Neural progenitor cell (in vitro differentiated cells): ENCODE data around the gene HSD3B7. TPM values are rescaled to one million over a fixed set of nuclear protein-coding genes. Genes with fewer than 3 reads are reported as not detected.

Experiments used
- DNase-seq: peaks from one replicate; pipeline ENCODE4 v3.0.0-alpha.2; 2016; ENCODE audit warnings: low spot score
- H2AFZ ChIP-seq: fragments of 200-600 bp; sonication (generic); replicated peaks from 2 replicates; pipeline ENCODE4 v1.6.1; 2016; ENCODE audit warnings: antibody characterized with exemption
- H3F3A ChIP-seq: fragments of 200-600 bp; sonication (generic); 2 replicates; pipeline ENCODE4 v1.6.1; 2016; ENCODE audit warnings: antibody characterized with exemption, low read depth
- H3K27ac ChIP-seq: fragments of 200-600 bp; sonication (generic); 2 replicates; pipeline ENCODE4 v1.5.1; 2016; ENCODE audit warnings: mild to moderate bottlenecking
- H3K27me3 ChIP-seq: fragments of 200-600 bp; sonication (generic); 2 replicates; pipeline ENCODE4 v1.6.1; 2016; ENCODE audit warnings: mild to moderate bottlenecking, moderate library complexity
- H3K36me3 ChIP-seq: fragments of 200-600 bp; sonication (generic); 2 replicates; pipeline ENCODE4 v1.5.1; 2016
- H3K4me1 ChIP-seq: fragments of 200-600 bp; sonication (generic); 2 replicates; pipeline ENCODE4 v1.6.1; 2016; ENCODE audit warnings: mixed run types
- H3K4me2 ChIP-seq: fragments of 200-600 bp; sonication (generic); 2 replicates; pipeline ENCODE4 v1.6.1; 2016
- H3K4me3 ChIP-seq: fragments of 200-600 bp; sonication (generic); 2 replicates; pipeline ENCODE4 v1.5.1; 2016
- H3K79me2 ChIP-seq: fragments of 200-600 bp; sonication (generic); 2 replicates; pipeline ENCODE4 v1.6.1; 2016; ENCODE audit warnings: low read depth
- H3K9ac ChIP-seq: fragments of 200-600 bp; sonication (generic); 2 replicates; pipeline ENCODE4 v1.6.1; 2016
- H3K9me3 ChIP-seq: fragments of 200-600 bp; sonication (generic); 2 replicates; pipeline ENCODE4 v1.5.1; 2016; ENCODE audit warnings: low read depth
- H4K20me1 ChIP-seq: fragments of 200-600 bp; sonication (generic); 2 replicates; pipeline ENCODE4 v1.6.1; 2016; ENCODE audit warnings: low read depth
- H3K27ac Mint-ChIP-seq: 3 replicates; pipeline ENCODE4 v1.8.0; 2021; ENCODE audit warnings: mixed read lengths
- H3K27me3 Mint-ChIP-seq: 2 replicates; pipeline ENCODE4 v1.8.0; 2022; ENCODE audit warnings: low read depth, mild to moderate bottlenecking, inconsistent platforms, moderate library complexity, mixed read lengths; ENCODE audit not compliant: insufficient read depth
- H3K36me3 Mint-ChIP-seq: 3 replicates; pipeline ENCODE4 v1.8.0; 2021; ENCODE audit warnings: mixed read lengths
- H3K4me1 Mint-ChIP-seq: 3 replicates; pipeline ENCODE4 v1.8.0; 2021; ENCODE audit warnings: mixed read lengths
- H3K4me3 Mint-ChIP-seq: 3 replicates; pipeline ENCODE4 v1.8.0; 2021; ENCODE audit warnings: mild to moderate bottlenecking, moderate library complexity, mixed read lengths
- H3K9me3 Mint-ChIP-seq: 3 replicates; pipeline ENCODE4 v1.8.0; 2020; ENCODE audit warnings: mixed read lengths
- CTCF ChIP-seq: fragments of 200-600 bp; sonication (generic); IDR thresholded peaks from 2 replicates; pipeline ENCODE4 v1.5.1; 2017; ENCODE audit warnings: antibody characterized with exemption, mild to moderate bottlenecking
- EZH2 ChIP-seq: fragments of 200-600 bp; sonication (generic); IDR thresholded peaks from 2 replicates; pipeline ENCODE4 v1.6.1; 2017; ENCODE audit warnings: antibody characterized with exemption, mild to moderate bottlenecking, moderate library complexity
- EZH2phosphoT487 ChIP-seq: fragments of 200-600 bp; sonication (generic); IDR thresholded peaks from 2 replicates; pipeline ENCODE4 v1.6.1; 2017; ENCODE audit warnings: antibody characterized with exemption
- total RNA-seq: library from RNA; depleted of rRNA; stranded (reverse); fragments of >200 nt; gene quantifications from 2 replicates; pipeline ENCODE4 v1.2.3, GENCODE V29; 2015; ENCODE audit warnings: low replicate concordance

HSD3B7 gene
- total RNA-seq, 1 donor from 2014 or later = 1.4 TPM

GRCh38 chr16:30980959-30981358 is 4.0 kb upstream of the HSD3B7 start:
- H2AFZ ChIP-seq = no peak overlapping the region
- H3K9me3 ChIP-seq = no peaks in the 10 kb centered on the region
- no peak overlapping the region for H3K4me3 Mint-ChIP-seq
- H3K27me3 Mint-ChIP-seq = peaks cover 8% of the 10 kb centered on the region
- H4K20me1 ChIP-seq = peaks cover 14% of the 10 kb centered on the region
- no peaks in the 10 kb centered on the region for H3K9me3 Mint-ChIP-seq
- H3K27ac ChIP-seq = no peak overlapping the region
- H3K4me3 ChIP-seq = no peak overlapping the region
- peaks cover 10% of the 10 kb centered on the region for H3F3A ChIP-seq
- H3K27ac Mint-ChIP-seq = no peak overlapping the region
- peaks cover 21% of the 10 kb centered on the region for H3K36me3 Mint-ChIP-seq
- H3K4me1 ChIP-seq = no peaks in the 10 kb centered on the region
- no peak for DNase-seq
- no peak overlapping the region for H3K9ac ChIP-seq
- H3K27me3 ChIP-seq = no peaks in the 10 kb centered on the region
- TF ChIP-seq EZH2 = no peak
- no peak for TF ChIP-seq CTCF
- TF ChIP-seq EZH2phosphoT487 = no peak
- H3K4me2 ChIP-seq = no peak overlapping the region
- no peaks in the 10 kb centered on the region for H3K79me2 ChIP-seq
- H3K4me1 Mint-ChIP-seq = no peaks in the 10 kb centered on the region
- no peaks in the 10 kb centered on the region for H3K36me3 ChIP-seq

- no peak for DNase-seq
- no peaks in the 10 kb centered on the region for H3K27me3 ChIP-seq
- no peaks in the 10 kb centered on the region for H3K79me2 ChIP-seq
- H3K4me1 Mint-ChIP-seq = no peaks in the 10 kb centered on the region
- peaks cover 14% of the 10 kb centered on the region for H3K36me3 Mint-ChIP-seq
- H3K27ac ChIP-seq = no peak overlapping the region
- H3K27ac Mint-ChIP-seq = peak overlapping the region; percentile 63
- peak overlapping the region; percentile 13 for H3K4me3 Mint-ChIP-seq
- no peaks in the 10 kb centered on the region for H3K4me1 ChIP-seq
- H3K36me3 ChIP-seq = no peaks in the 10 kb centered on the region
- no peak overlapping the region for H2AFZ ChIP-seq
- no peak overlapping the region for H3K9ac ChIP-seq
- H4K20me1 ChIP-seq = peaks cover 9% of the 10 kb centered on the region
- H3K9me3 ChIP-seq = no peaks in the 10 kb centered on the region
- no peak overlapping the region for H3K4me2 ChIP-seq
- H3K9me3 Mint-ChIP-seq = no peaks in the 10 kb centered on the region
- H3K4me3 ChIP-seq = no peak overlapping the region
- H3F3A ChIP-seq = peaks cover 10% of the 10 kb centered on the region
- peaks cover 11% of the 10 kb centered on the region for H3K27me3 Mint-ChIP-seq
- TF ChIP-seq EZH2 = no peak
- no peak for TF ChIP-seq CTCF
- no peak for TF ChIP-seq EZH2phosphoT487
Observed at GRCh38 chr16:30982548-30983288, 2.3 kb upstream of the HSD3B7 start.

GRCh38 chr16:30983289-30983889 is 1.6 kb upstream of the HSD3B7 start:
- Mint-ChIP-seq H3K27ac (no peak overlapping the region), H3K36me3 (peaks cover 14% of the 10 kb centered on the region), H3K9me3 (no peaks in the 10 kb centered on the region), H3K4me1 (no peaks in the 10 kb centered on the region), H3K4me3 (no peak overlapping the region), H3K27me3 (peaks cover 11% of the 10 kb centered on the region)
- no peak overlapping the region for H3K4me2 ChIP-seq
- no peak overlapping the region for H3K4me3 ChIP-seq
- H2AFZ ChIP-seq = no peak overlapping the region
- no peaks in the 10 kb centered on the region for H3K36me3 ChIP-seq
- no peak overlapping the region for H3K9ac ChIP-seq
- peaks cover 8% of the 10 kb centered on the region for H4K20me1 ChIP-seq
- no peak overlapping the region for H3K27ac ChIP-seq
- H3K79me2 ChIP-seq = no peaks in the 10 kb centered on the region
- TF ChIP-seq EZH2 (no peak), CTCF (no peak), EZH2phosphoT487 (no peak)
- no peaks in the 10 kb centered on the region for H3K9me3 ChIP-seq
- H3F3A ChIP-seq = peaks cover 10% of the 10 kb centered on the region
- no peaks in the 10 kb centered on the region for H3K4me1 ChIP-seq
- no peaks in the 10 kb centered on the region for H3K27me3 ChIP-seq
- no peak for DNase-seq
